Immature natural killer cell (primary cell): ENCODE measurements around the gene COPZ1. TPM values are rescaled to one million over a fixed set of nuclear protein-coding genes. Genes with fewer than 3 reads are reported as not detected.
"Not testable (repeated sequence)": the region's sequence is repeated elsewhere in the genome, so short reads cannot be mapped to it uniquely, and the experiment has no call there.

ENCODE experiments used
- DNase-seq, 3 donors: peaks; one replicate each; pipeline ENCODE4 v3.0.0; 2022; ENCODE audit warnings: mixed read lengths in 1 of 3
- H3K27ac Mint-ChIP-seq, 6 donors: one replicate each; pipeline ENCODE4 v1.8.0; 2020; ENCODE audit warnings: mixed read lengths in 6 of 6, mild to moderate bottlenecking in 5 of 6, inconsistent platforms in 4 of 6, moderate library complexity in 3 of 6
- H3K27me3 Mint-ChIP-seq, 3 donors: one replicate each; pipeline ENCODE4 v1.8.0; 2020 to 2021; ENCODE audit warnings: low read depth in 3 of 3, mild to moderate bottlenecking in 3 of 3, mixed read lengths in 3 of 3, moderate library complexity in 3 of 3, inconsistent platforms in 1 of 3
- H3K36me3 Mint-ChIP-seq, 3 donors: one replicate each; pipeline ENCODE4 v1.8.0; 2020; ENCODE audit warnings: mixed read lengths in 3 of 3, inconsistent platforms in 2 of 3, mild to moderate bottlenecking in 2 of 3
- H3K4me1 Mint-ChIP-seq, 2 donors: one replicate each; pipeline ENCODE4 v1.8.0; 2020; ENCODE audit warnings: inconsistent platforms in 2 of 2, mild to moderate bottlenecking in 2 of 2, mixed read lengths in 2 of 2, moderate library complexity in 1 of 2
- H3K4me3 Mint-ChIP-seq, 5 donors: one replicate each; pipeline ENCODE4 v1.8.0; 2020; ENCODE audit warnings: mild to moderate bottlenecking in 5 of 5, mixed read lengths in 5 of 5, inconsistent platforms in 3 of 5, moderate library complexity in 3 of 5
- H3K9me3 Mint-ChIP-seq, 6 donors: one replicate each; pipeline ENCODE4 v1.8.0; 2020; ENCODE audit warnings: mild to moderate bottlenecking in 6 of 6, mixed read lengths in 6 of 6, inconsistent platforms in 4 of 6, moderate library complexity in 3 of 6
- polyA plus RNA-seq, 3 donors: library from polyadenylated mRNA; unstranded; fragments of 300-500 nt; fragmentation: Illumina TruSeq; gene quantifications; one replicate each; pipeline ENCODE4 v1.2.3, GENCODE V29; 2021

The COPZ1 gene
- polyA plus RNA-seq, 3 donors from 2014 or later: 202 to 341 (median 202) TPM

- H3K27ac Mint-ChIP-seq: peak overlapping the region in 2 of 6 donors; percentile 29 to 50
- no peaks in the 10 kb centered on the region for H3K9me3 Mint-ChIP-seq
- peaks cover 22 to 32% (median 24%) of the 10 kb centered on the region in 3 donors for H3K36me3 Mint-ChIP-seq
- H3K4me1 Mint-ChIP-seq: no peaks in the 10 kb centered on the region
- no peak for DNase-seq
- no peak overlapping the region for H3K4me3 Mint-ChIP-seq
- peaks cover 0 to 2% (median 2%) of the 10 kb centered on the region in 3 donors for H3K27me3 Mint-ChIP-seq
These were observed 28.3 kb downstream of the COPZ1 start for GRCh38 chr12:54352891-54353874.

- not testable (repeated sequence) for H3K27ac Mint-ChIP-seq, H3K4me3 Mint-ChIP-seq, H3K9me3 Mint-ChIP-seq, H3K4me1 Mint-ChIP-seq, DNase-seq, H3K27me3 Mint-ChIP-seq
- peaks cover 19 to 27% (median 23%) of the 10 kb centered on the region in 3 donors for H3K36me3 Mint-ChIP-seq
These were observed 29.3 kb downstream of the COPZ1 start for GRCh38 chr12:54354271-54354670.

GRCh38 chr12:54355104-54355815, 30.3 kb downstream of the COPZ1 start:
- Mint-ChIP-seq H3K4me1 (no peaks in the 10 kb centered on the region), H3K4me3 (no peak overlapping the region), H3K9me3 (no peaks in the 10 kb centered on the region), H3K27me3 (peaks cover 0 to 2% (median 2%) of the 10 kb centered on the region in 3 donors), H3K27ac (peak overlapping the region in 1 of 6 donors; percentile 40), H3K36me3 (peaks cover 13 to 17% (median 15%) of the 10 kb centered on the region in 3 donors)
- DNase-seq: no peak

GRCh38 chr12:54356228-54356627, 31.3 kb downstream of the COPZ1 start:
- peak overlapping the region in 1 of 6 donors; percentile 53 for H3K27ac Mint-ChIP-seq
- no peaks in the 10 kb centered on the region for H3K9me3 Mint-ChIP-seq
- H3K4me3 Mint-ChIP-seq: no peak overlapping the region
- DNase-seq: no peak
- peaks cover 4 to 7% (median 5%) of the 10 kb centered on the region in 3 donors for H3K36me3 Mint-ChIP-seq
- peaks cover 0 to 2% (median 2%) of the 10 kb centered on the region in 3 donors for H3K27me3 Mint-ChIP-seq
- peaks cover 0 to 2% of the 10 kb centered on the region in 2 donors for H3K4me1 Mint-ChIP-seq

GRCh38 chr12:54356951-54357356, 32.0 kb downstream of the COPZ1 start:
- Mint-ChIP-seq H3K9me3 (no peaks in the 10 kb centered on the region), H3K36me3 (peaks cover 0 to under 1% (median 0%) of the 10 kb centered on the region in 3 donors), H3K27ac (peak overlapping the region in 1 of 6 donors; percentile 57), H3K4me3 (no peak overlapping the region), H3K27me3 (peaks cover 0 to 2% (median 2%) of the 10 kb centered on the region in 3 donors), H3K4me1 (peaks cover 0 to 2% of the 10 kb centered on the region in 2 donors)
- no peak for DNase-seq

- peaks cover 0 to 2% (median 2%) of the 10 kb centered on the region in 3 donors for H3K27me3 Mint-ChIP-seq
- no peaks in the 10 kb centered on the region for H3K36me3 Mint-ChIP-seq
- no peak for DNase-seq
- no peak overlapping the region for H3K27ac Mint-ChIP-seq
- no peaks in the 10 kb centered on the region for H3K9me3 Mint-ChIP-seq
- peaks cover 0 to 2% of the 10 kb centered on the region in 2 donors for H3K4me1 Mint-ChIP-seq
- peak overlapping the region in 1 of 5 donors; percentile 38 for H3K4me3 Mint-ChIP-seq
These were observed 32.7 kb downstream of the COPZ1 start for GRCh38 chr12:54357506-54358190.

- H3K27ac Mint-ChIP-seq: no peak overlapping the region
- no peaks in the 10 kb centered on the region for H3K9me3 Mint-ChIP-seq
- no peak overlapping the region for H3K4me3 Mint-ChIP-seq
- H3K36me3 Mint-ChIP-seq: no peaks in the 10 kb centered on the region
- DNase-seq: peak in 2 of 3 donors; percentile 3 to 13
- peaks cover 0 to 4% (median 2%) of the 10 kb centered on the region in 3 donors for H3K27me3 Mint-ChIP-seq
- H3K4me1 Mint-ChIP-seq: peaks cover 0 to 2% of the 10 kb centered on the region in 2 donors
These were observed 33.4 kb downstream of the COPZ1 start for GRCh38 chr12:54358191-54358944.

GRCh38 chr12:54358945-54359761, 34.2 kb downstream of the COPZ1 start:
- peak; percentile 94 to 95 (median 94) for DNase-seq
- H3K4me3 Mint-ChIP-seq: no peak overlapping the region
- no peaks in the 10 kb centered on the region for H3K36me3 Mint-ChIP-seq
- peaks cover 0 to 4% (median 2%) of the 10 kb centered on the region in 3 donors for H3K27me3 Mint-ChIP-seq
- H3K27ac Mint-ChIP-seq: no peak overlapping the region
- H3K9me3 Mint-ChIP-seq: no peaks in the 10 kb centered on the region
- peaks cover under 1 to 2% of the 10 kb centered on the region in 2 donors for H3K4me1 Mint-ChIP-seq

GRCh38 chr12:54359762-54360351, 34.9 kb downstream of the COPZ1 start:
- peaks cover 2 to 7% of the 10 kb centered on the region in 2 donors for H3K4me1 Mint-ChIP-seq
- peaks cover 0 to 4% (median 2%) of the 10 kb centered on the region in 3 donors for H3K27me3 Mint-ChIP-seq
- H3K9me3 Mint-ChIP-seq: no peaks in the 10 kb centered on the region
- no peaks in the 10 kb centered on the region for H3K36me3 Mint-ChIP-seq
- no peak for DNase-seq
- H3K4me3 Mint-ChIP-seq: peak overlapping the region in 1 of 5 donors; percentile 34
- peak overlapping the region in 1 of 6 donors; percentile 81 for H3K27ac Mint-ChIP-seq

GRCh38 chr12:54360717-54361456, 36.0 kb downstream of the COPZ1 start:
- H3K27ac Mint-ChIP-seq: peak overlapping the region in 4 of 6 donors; percentile 40 to 81 (median 64)
- peak overlapping the region; percentile 11 to 64 (median 34) for H3K4me3 Mint-ChIP-seq
- DNase-seq: peak in 2 of 3 donors; percentile 28 to 33

GRCh38 chr12:54363047-54363446, 38.1 kb downstream of the COPZ1 start:
- no peaks in the 10 kb centered on the region for H3K9me3 Mint-ChIP-seq
- peaks cover 2 to 9% of the 10 kb centered on the region in 2 donors for H3K4me1 Mint-ChIP-seq
- H3K27ac Mint-ChIP-seq: no peak overlapping the region
- no peak for DNase-seq
- H3K27me3 Mint-ChIP-seq: peaks cover 0 to 2% (median 2%) of the 10 kb centered on the region in 3 donors
- no peak overlapping the region for H3K4me3 Mint-ChIP-seq
- H3K36me3 Mint-ChIP-seq: no peaks in the 10 kb centered on the region

More at GRCh38 chr12:54360717-54361456, 36.0 kb downstream of the COPZ1 start:
- Mint-ChIP-seq H3K36me3 (no peaks in the 10 kb centered on the region), H3K27me3 (peaks cover 0 to 2% (median 2%) of the 10 kb centered on the region in 3 donors), H3K4me1 (peaks cover 2 to 7% of the 10 kb centered on the region in 2 donors), H3K9me3 (no peaks in the 10 kb centered on the region)
